GM12892 (cell line): ENCODE data around the gene CDH13.

ENCODE experiments used
- POLR2A ChIP-seq: IDR thresholded peaks from 2 replicates; pipeline ENCODE4 v1.6.1; 2011; ENCODE audit warnings: low read depth, low read length, control low read depth
- TAF1 ChIP-seq: IDR thresholded peaks from 2 replicates; pipeline ENCODE4 v1.6.1; 2011; ENCODE audit warnings: low read depth, mild to moderate bottlenecking, control low read depth, low read length, borderline replicate concordance

DNA sequence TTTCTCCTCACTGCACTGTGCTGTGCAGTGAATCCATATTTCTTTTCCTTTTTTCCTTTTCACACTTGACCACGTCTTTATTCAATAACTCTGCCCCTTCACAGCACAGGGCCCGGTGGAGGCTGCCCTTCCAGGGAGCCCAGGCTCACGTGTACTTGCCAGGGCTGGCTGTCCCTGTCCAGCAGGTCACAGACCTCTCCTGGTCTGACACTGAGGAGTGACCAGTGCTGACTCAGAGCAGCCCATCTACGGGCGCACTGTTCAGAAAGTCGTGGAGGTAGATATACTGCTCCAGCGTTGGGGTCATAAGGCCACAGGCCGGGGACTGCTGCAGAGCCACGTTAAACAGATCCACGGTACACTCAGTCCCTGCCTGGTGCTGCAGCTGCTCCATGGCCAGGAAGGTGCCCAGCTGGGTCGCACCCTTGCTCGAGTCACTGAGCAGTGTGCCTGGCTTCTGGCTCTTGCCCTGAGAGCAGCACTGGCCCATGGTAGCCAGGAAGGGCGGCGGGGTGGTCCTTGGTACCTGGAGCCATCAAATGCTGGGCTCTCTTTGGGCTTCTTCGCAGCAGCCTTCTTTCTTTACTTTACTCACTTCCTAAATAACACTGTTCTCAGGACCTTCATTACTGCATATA, 531.7 kb downstream of the CDH13 start:
- TF ChIP-seq POLR2A (no peak), TAF1 (no peak)
